ENCODE measurements around the gene COQ9.

DNA sequence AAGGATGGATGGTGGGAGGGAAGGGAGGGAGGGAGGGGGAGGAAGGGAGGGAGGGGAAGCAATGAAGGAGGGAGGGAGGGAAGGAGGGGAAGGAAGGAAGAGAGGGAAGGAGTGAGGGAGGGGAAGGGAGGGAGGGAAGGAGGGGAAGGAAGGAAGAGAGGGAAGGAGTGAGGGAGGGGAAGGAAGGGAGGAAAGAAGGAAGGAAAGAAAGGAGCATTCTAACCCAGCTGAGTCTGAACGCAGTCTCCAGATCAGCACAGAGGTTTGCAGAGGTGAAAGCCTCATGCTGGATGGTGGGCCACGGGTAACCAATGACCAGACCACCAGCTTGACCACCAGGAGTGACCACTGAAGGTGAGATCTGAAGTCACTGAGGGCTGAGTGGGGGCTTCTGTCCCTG is 24.1 kb upstream of the COQ9 start:
- TF ChIP-seq, protein P1, sequence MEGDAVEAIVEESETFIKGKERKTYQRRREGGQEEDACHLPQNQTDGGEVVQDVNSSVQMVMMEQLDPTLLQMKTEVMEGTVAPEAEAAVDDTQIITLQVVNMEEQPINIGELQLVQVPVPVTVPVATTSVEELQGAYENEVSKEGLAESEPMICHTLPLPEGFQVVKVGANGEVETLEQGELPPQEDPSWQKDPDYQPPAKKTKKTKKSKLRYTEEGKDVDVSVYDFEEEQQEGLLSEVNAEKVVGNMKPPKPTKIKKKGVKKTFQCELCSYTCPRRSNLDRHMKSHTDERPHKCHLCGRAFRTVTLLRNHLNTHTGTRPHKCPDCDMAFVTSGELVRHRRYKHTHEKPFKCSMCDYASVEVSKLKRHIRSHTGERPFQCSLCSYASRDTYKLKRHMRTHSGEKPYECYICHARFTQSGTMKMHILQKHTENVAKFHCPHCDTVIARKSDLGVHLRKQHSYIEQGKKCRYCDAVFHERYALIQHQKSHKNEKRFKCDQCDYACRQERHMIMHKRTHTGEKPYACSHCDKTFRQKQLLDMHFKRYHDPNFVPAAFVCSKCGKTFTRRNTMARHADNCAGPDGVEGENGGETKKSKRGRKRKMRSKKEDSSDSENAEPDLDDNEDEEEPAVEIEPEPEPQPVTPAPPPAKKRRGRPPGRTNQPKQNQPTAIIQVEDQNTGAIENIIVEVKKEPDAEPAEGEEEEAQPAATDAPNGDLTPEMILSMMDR (conservative IDR thresholded peaks at IDR 0.05 in 1 of 2, IDR thresholded peaks at IDR 0.05 in 1 of 2; ENCODE audit: extremely low read depth in 1 of 2, insufficient read depth in 1 of 2, low read depth in 1 of 2, low read length in 2 of 2) = no peak
- TF ChIP-seq EZH2 (IDR thresholded peaks at IDR 0.05; ENCODE audit: borderline replicate concordance, low read length) = no peak
